ENCODE measurements around the gene JHY. TPM values are rescaled to one million over a fixed set of nuclear protein-coding genes. Genes with fewer than 3 reads are reported as not detected.

The JHY gene
- polyA plus RNA-seq, 1 of the 3 experiments (the other 2 are of a cell fraction) = 2.9 TPM

- DNase-seq = no peak
- ChIA-PET CTCF (interaction anchor here (1.7 to 2.8 kb wide), 3 partner anchors 27 to 141 kb away, joined by 3 to 15 read pairs (median 6); no protein-coding TSS in a partner anchor), POLR2A (no interaction called here)
- H3K4me2 ChIP-seq = no peak overlapping the region
- H3K4me3 ChIP-seq (ENCODE audit: low read depth in 2 of 2, low read length in 1 of 2) = no peak overlapping the region
- H4K20me1 ChIP-seq (ENCODE audit: insufficient read depth) = no peaks in the 10 kb centered on the region
- no peak overlapping the region for H3K27ac ChIP-seq (ENCODE audit: low read depth in 2 of 2, low read length in 1 of 2)
- no peaks in the 10 kb centered on the region; the same call in 1 of the 2 replicates for H3K27me3 ChIP-seq (ENCODE audit: insufficient read depth)
- no peaks in the 10 kb centered on the region for H3F3A ChIP-seq (replicated peaks; ENCODE audit: insufficient read depth)
- no peak for TF ChIP-seq JUND (IDR thresholded peaks at IDR 0.05)
- no peak for TF ChIP-seq EP300 (IDR thresholded peaks at IDR 0.05; ENCODE audit: borderline replicate concordance in 1 of 2, low read depth in 1 of 2, low read length in 1 of 2)
- TF ChIP-seq USF1 (IDR thresholded peaks at IDR 0.05; ENCODE audit: borderline replicate concordance, low read depth) = no peak
- TF ChIP-seq CTCF (IDR thresholded peaks at IDR 0.05) = no peak
- no peak for TF ChIP-seq NFIC (IDR thresholded peaks at IDR 0.05; ENCODE audit: borderline replicate concordance)
- no peaks in the 10 kb centered on the region for H3K9me2 ChIP-seq
- 53% methylated on average over 3 of the region's 3 CpGs for WGBS (ENCODE audit: low lambda C conversion rate)
- H2AFZ ChIP-seq (ENCODE audit: low read depth) = no peak overlapping the region
- no peaks in the 10 kb centered on the region for H3K9me3 ChIP-seq
- H3K4me1 ChIP-seq (ENCODE audit: control insufficient read depth in 1 of 2, insufficient read depth in 2 of 2, low read depth in 1 of 2, low read length in 1 of 2) = no peaks in the 10 kb centered on the region
- H3K9ac ChIP-seq = no peak overlapping the region
- no peaks in the 10 kb centered on the region for H3K79me2 ChIP-seq (ENCODE audit: insufficient read depth)
- H3K36me3 ChIP-seq (replicated peaks in 1 of 2; ENCODE audit: control insufficient read depth in 1 of 2, insufficient read depth in 2 of 2, low read length in 1 of 2) = no peaks in the 10 kb centered on the region
These were observed 113.0 kb downstream of the JHY start for GRCh38 chr11:122995526-122995925.

- H3K79me2 ChIP-seq (ENCODE audit: insufficient read depth) = no peaks in the 10 kb centered on the region
- 84% methylated on average over 14 of the region's 14 CpGs for WGBS (ENCODE audit: low lambda C conversion rate)
- H4K20me1 ChIP-seq (ENCODE audit: insufficient read depth) = no peaks in the 10 kb centered on the region
- CTCF ChIA-PET = interaction anchor here (0.7 to 1.4 kb wide), 2 partner anchors 8 to 24 kb away, joined by 3 read pairs; no protein-coding TSS in a partner anchor
- POLR2A ChIA-PET = no interaction called here
- H2AFZ ChIP-seq (ENCODE audit: low read depth) = no peak overlapping the region
- no peak for DNase-seq
- H3K36me3 ChIP-seq (replicated peaks in 1 of 2; ENCODE audit: control insufficient read depth in 1 of 2, insufficient read depth in 2 of 2, low read length in 1 of 2) = no peaks in the 10 kb centered on the region
- H3K27me3 ChIP-seq (ENCODE audit: insufficient read depth) = no peaks in the 10 kb centered on the region; the same call in 1 of the 2 replicates
- H3K9me2 ChIP-seq = no peaks in the 10 kb centered on the region
- no peak overlapping the region for H3K27ac ChIP-seq (ENCODE audit: low read depth in 2 of 2, low read length in 1 of 2)
- no peaks in the 10 kb centered on the region for H3K9me3 ChIP-seq
- H3K4me1 ChIP-seq (ENCODE audit: control insufficient read depth in 1 of 2, insufficient read depth in 2 of 2, low read depth in 1 of 2, low read length in 1 of 2) = no peaks in the 10 kb centered on the region
- no peak overlapping the region for H3K4me3 ChIP-seq (ENCODE audit: low read depth in 2 of 2, low read length in 1 of 2)
- no peak overlapping the region for H3K4me2 ChIP-seq
- H3K9ac ChIP-seq = no peak overlapping the region
- no peaks in the 10 kb centered on the region for H3F3A ChIP-seq (replicated peaks; ENCODE audit: insufficient read depth)
- TF ChIP-seq EP300 (IDR thresholded peaks at IDR 0.05; ENCODE audit: borderline replicate concordance in 1 of 2, low read depth in 1 of 2, low read length in 1 of 2) (no peak), GABPA (IDR thresholded peaks at IDR 0.05; ENCODE audit: low read depth) (no peak), MAX (IDR thresholded peaks at IDR 0.05; ENCODE audit: low read depth) (no peak), TEAD4 (IDR thresholded peaks at IDR 0.05; ENCODE audit: borderline replicate concordance, insufficient read depth) (no peak), FOXJ3 (CRISPR knock-in tag; IDR thresholded peaks at IDR 0.05) (no peak), TAF1 (IDR thresholded peaks at IDR 0.05; ENCODE audit: borderline replicate concordance, low read depth, low read length) (no peak), IRF3 (IDR thresholded peaks at IDR 0.05; ENCODE audit: low read depth, low read length) (no peak), MEF2A (IDR thresholded peaks at IDR 0.05; ENCODE audit: borderline replicate concordance, low read depth) (no peak), RCOR1 (IDR thresholded peaks at IDR 0.05; ENCODE audit: low read length) (no peak), CTCF (IDR thresholded peaks at IDR 0.05) (no peak), FOXM1 (IDR thresholded peaks at IDR 0.05; ENCODE audit: low read depth) (no peak), NRF1 (IDR thresholded peaks at IDR 0.05; ENCODE audit: low read depth, low read length) (no peak), RAD21 (IDR thresholded peaks at IDR 0.05; ENCODE audit: low read length) (no peak), PBX3 (IDR thresholded peaks at IDR 0.05) (no peak), SIN3A (IDR thresholded peaks at IDR 0.05; ENCODE audit: borderline replicate concordance, low read depth, low read length) (no peak)
These were observed 116.3 kb downstream of the JHY start for GRCh38 chr11:122998727-122999366.

Measured in SK-N-SH (cell line).